ENCODE data around the gene MAP3K12. TPM values are rescaled to one million over a fixed set of nuclear protein-coding genes. Genes with fewer than 3 reads are reported as not detected.

MAP3K12 gene
- total RNA-seq, 1 donor from 2014 or later: 22.3 TPM

GRCh38 chr12:53465679-53466078 is 33.6 kb downstream of the MAP3K12 start:
- no peak overlapping the region for H3K4me3 ChIP-seq
- no peak overlapping the region for H3K27ac ChIP-seq
- TF ChIP-seq CTCF (IDR thresholded peaks at IDR 0.05): no peak
- DNase-seq (no peak), ATAC-seq (no peak)
- peaks cover 5% of the 10 kb centered on the region for H3K4me1 ChIP-seq
- intact Hi-C loops (cut with DNase I): no loop called here
- H3K36me3 ChIP-seq: peaks cover 100% of the 10 kb centered on the region
- no peaks in the 10 kb centered on the region for H3K9me3 ChIP-seq
- H3K27me3 ChIP-seq: no peaks in the 10 kb centered on the region

GRCh38 chr12:53464685-53465418 is 34.4 kb downstream of the MAP3K12 start:
- Histone ChIP-seq H3K4me3 (no peak overlapping the region), H3K27ac (no peak overlapping the region), H3K4me1 (peaks cover 6% of the 10 kb centered on the region), H3K27me3 (no peaks in the 10 kb centered on the region), H3K36me3 (peaks cover 100% of the 10 kb centered on the region), H3K9me3 (no peaks in the 10 kb centered on the region)
- DNase-seq (peak; percentile 51), ATAC-seq (no peak)
- intact Hi-C loops (cut with DNase I): no loop called here
- TF ChIP-seq CTCF (IDR thresholded peaks at IDR 0.05): no peak

- ATAC-seq (no peak), DNase-seq (no peak)
- Histone ChIP-seq H3K36me3 (peaks cover 100% of the 10 kb centered on the region), H3K4me1 (peaks cover 6% of the 10 kb centered on the region), H3K27me3 (no peaks in the 10 kb centered on the region), H3K4me3 (no peak overlapping the region), H3K9me3 (no peaks in the 10 kb centered on the region), H3K27ac (no peak overlapping the region)
- intact Hi-C loops (cut with DNase I): no loop called here
- no peak for TF ChIP-seq CTCF (IDR thresholded peaks at IDR 0.05)
Observed at GRCh38 chr12:53463802-53464560, 35.3 kb downstream of the MAP3K12 start.

- H3K4me1 ChIP-seq: peaks cover 6% of the 10 kb centered on the region
- H3K27me3 ChIP-seq: no peaks in the 10 kb centered on the region
- no peak for ATAC-seq
- H3K4me3 ChIP-seq: no peak overlapping the region
- no peak for DNase-seq
- H3K36me3 ChIP-seq: peaks cover 100% of the 10 kb centered on the region
- TF ChIP-seq CTCF (IDR thresholded peaks at IDR 0.05): no peak
- H3K9me3 ChIP-seq: no peaks in the 10 kb centered on the region
- intact Hi-C loops (cut with DNase I): no loop called here
- H3K27ac ChIP-seq: no peak overlapping the region
Observed at GRCh38 chr12:53462935-53463334, 36.3 kb downstream of the MAP3K12 start.

- Histone ChIP-seq H3K36me3 (peaks cover 100% of the 10 kb centered on the region), H3K27ac (no peak overlapping the region), H3K4me1 (peaks cover 6% of the 10 kb centered on the region), H3K27me3 (no peaks in the 10 kb centered on the region), H3K9me3 (no peaks in the 10 kb centered on the region), H3K4me3 (no peak overlapping the region)
- DNase-seq: no peak
- no peak for TF ChIP-seq CTCF (IDR thresholded peaks at IDR 0.05)
- intact Hi-C loops (cut with DNase I): no loop called here
- ATAC-seq: no peak
Observed at GRCh38 chr12:53461591-53461990, 37.7 kb downstream of the MAP3K12 start.

All from upper lobe of right lung (tissue), 1 donor.